GM18517 (cell line): ENCODE results near the gene ANO1.
"Not testable (repeated sequence)": the region's sequence is repeated elsewhere in the genome, so short reads cannot be mapped to it uniquely, and the experiment has no call there.

ENCODE experiments used
- ATAC-seq: cut with Tn5 transposase; IDR thresholded peaks from one replicate; pipeline ENCODE4 v1.9.1; 2021; ENCODE audit warnings: mild to moderate bottlenecking, moderate library complexity; ENCODE audit not compliant: unreplicated experiment

ANO1 gene

GRCh38 chr11:70078095-70078780, at the start of gene ANO1:
Gene ANO1, plus strand, starts transcription at chr11:70078317. Its CDS starts 290 bp downstream, at chr11:70078607.
- no peak for ATAC-seq

- no peak for ATAC-seq
These were observed 48.8 kb upstream of the ANO1 start for GRCh38 chr11:70029115-70029860.

GRCh38 chr11:70029861-70030380, 48.2 kb upstream of the ANO1 start:
- no peak for ATAC-seq

- ATAC-seq, result no peak
These were observed 47.7 kb upstream of the ANO1 start for GRCh38 chr11:70030412-70030811.

GRCh38 chr11:70031631-70032469, 46.3 kb upstream of the ANO1 start:
- ATAC-seq, result no peak

GRCh38 chr11:70032470-70032795, 45.7 kb upstream of the ANO1 start:
- no peak for ATAC-seq

- no peak for ATAC-seq
These were observed 45.0 kb upstream of the ANO1 start for GRCh38 chr11:70032943-70033710.

GRCh38 chr11:70033711-70034070, 44.4 kb upstream of the ANO1 start:
- ATAC-seq, result no peak

GRCh38 chr11:70034740-70035365, 43.3 kb upstream of the ANO1 start:
- ATAC-seq, result no peak

GRCh38 chr11:70035665-70036064, 42.5 kb upstream of the ANO1 start:
- not testable (repeated sequence) for ATAC-seq

- no peak for ATAC-seq
These were observed 40.9 kb upstream of the ANO1 start for GRCh38 chr11:70036971-70037882.

GRCh38 chr11:70038034-70038834, 39.9 kb upstream of the ANO1 start:
- ATAC-seq, result no peak

- ATAC-seq, result no peak
These were observed 37.7 kb upstream of the ANO1 start for GRCh38 chr11:70040452-70040851.

GRCh38 chr11:70040869-70041501, 37.1 kb upstream of the ANO1 start:
- no peak for ATAC-seq

- no peak for ATAC-seq
These were observed 34.6 kb upstream of the ANO1 start for GRCh38 chr11:70043482-70043881.

- no peak for ATAC-seq
These were observed 32.0 kb upstream of the ANO1 start for GRCh38 chr11:70046089-70046488.

- no peak for ATAC-seq
These were observed 29.7 kb upstream of the ANO1 start for GRCh38 chr11:70048279-70049024.
